ENCODE measurements around the gene ZCCHC17.
"Not testable (repeated sequence)": the region's sequence is repeated elsewhere in the genome, so short reads cannot be mapped to it uniquely, and the experiment has no call there.

Gene ZCCHC17, protein sequence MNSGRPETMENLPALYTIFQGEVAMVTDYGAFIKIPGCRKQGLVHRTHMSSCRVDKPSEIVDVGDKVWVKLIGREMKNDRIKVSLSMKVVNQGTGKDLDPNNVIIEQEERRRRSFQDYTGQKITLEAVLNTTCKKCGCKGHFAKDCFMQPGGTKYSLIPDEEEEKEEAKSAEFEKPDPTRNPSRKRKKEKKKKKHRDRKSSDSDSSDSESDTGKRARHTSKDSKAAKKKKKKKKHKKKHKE

DNA sequence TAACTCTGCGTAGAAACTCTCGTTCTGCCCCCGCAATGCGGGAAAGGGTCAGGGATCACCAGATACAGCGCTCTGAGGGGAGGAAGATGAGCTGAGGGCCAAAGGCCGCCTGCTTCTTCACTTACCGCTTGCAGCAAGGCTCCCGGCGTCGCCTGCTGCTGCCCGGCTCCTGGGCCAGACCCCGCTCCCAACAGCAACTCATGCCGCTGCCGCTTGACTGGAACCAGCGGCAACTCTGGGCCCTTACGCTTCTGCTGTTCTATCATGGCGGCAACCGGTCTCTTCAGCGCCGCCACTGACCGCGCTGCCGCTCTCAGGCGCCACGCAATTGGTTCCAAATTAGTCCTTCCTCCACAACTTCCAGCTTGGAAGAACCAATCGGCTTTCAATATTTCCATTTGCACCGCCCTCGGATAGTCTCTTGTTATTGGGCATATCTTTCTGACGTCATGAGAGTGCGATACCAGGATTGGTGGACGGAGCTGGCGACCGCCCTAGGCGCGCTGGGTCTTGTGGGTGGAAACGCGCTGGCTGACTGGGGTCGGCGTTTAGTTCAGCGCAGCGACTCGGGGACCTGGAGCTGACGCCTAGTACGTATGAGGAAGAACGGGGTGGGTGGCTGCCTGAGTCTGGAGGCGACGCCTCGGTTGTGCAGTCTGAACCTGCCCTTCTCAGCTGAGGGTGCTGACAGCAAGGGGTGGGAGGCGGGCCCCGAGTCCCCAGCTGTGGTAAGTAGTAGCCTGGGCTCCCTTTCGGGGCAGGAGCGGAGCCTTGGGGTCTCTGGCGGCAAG, at the start of gene ZCCHC17, which contains the start of gene SNRNP40:
Gene ZCCHC17 (plus strand): TSS at position 547 of the 791 bp plus-strand sequence. CDS start 13,067 bp downstream, outside the sequence.
Gene SNRNP40 (minus strand): TSS at position 303 of the 791 bp plus-strand sequence. CDS start 37 bp downstream, at position 266.
- in situ Hi-C loops (cut with MboI; ENCODE audit: low sequenced_read_pairs): no loop called here

DNA sequence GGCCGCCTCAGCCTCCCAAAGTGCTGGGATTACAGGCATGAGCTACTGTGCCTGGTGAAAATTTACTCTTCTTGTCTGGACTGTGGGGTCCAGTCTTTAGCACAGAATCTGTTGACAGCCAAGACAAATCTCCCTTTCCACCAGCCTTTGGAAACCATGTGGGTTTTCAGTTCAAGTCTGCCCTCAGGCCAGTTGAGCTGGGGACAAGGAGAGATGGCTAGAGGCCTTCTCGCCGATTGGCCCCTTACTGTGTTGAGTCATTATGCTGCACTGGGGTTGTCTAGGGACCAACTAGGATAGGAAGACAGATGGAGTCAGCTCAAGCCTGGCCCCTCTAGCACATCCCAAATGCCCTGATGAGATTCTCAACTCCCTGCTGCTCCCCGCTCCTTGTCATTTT, 48.6 kb upstream of the ZCCHC17 start:
- in situ Hi-C loops (cut with MboI; ENCODE audit: low sequenced_read_pairs): no loop called here

DNA sequence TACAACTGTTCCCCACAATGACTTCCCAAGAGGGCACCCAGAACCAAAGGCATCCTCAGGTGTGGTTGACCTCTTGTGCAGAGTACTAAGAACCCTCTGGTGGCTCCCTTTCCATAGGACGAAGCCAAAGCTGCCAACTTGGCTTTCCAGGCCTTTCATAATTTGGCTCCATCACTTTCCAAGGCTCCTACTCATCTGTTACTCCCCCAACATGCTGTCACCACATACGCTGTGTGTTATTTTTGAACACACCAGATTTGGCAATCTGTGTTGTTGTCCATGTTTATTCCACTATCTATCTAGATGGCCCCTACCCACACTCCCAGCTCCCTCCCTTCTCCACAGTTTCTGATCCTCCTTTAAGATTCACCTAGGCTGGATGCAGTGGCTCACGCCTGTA, 47.0 kb upstream of the ZCCHC17 start:
- in situ Hi-C loops (cut with MboI; ENCODE audit: low sequenced_read_pairs): no loop called here

DNA sequence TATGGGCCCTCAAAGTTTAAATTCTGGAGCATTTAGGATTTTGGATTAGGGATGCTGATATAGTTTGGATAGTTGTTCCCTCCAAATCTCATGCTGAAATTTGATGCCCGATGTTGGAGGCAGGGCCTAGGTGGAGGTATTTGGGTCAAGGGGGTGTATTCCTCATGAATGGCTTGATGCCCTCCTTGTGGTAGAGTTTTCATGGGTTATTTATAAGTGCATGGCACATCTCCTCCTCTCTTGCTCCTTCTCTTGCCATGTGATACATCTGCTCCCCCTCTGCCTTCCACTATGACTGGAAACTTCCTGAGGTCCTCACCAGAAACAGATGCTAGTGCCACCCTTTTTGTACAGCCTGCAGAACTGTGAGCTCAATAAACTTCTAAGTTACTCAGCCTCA, 39.6 kb upstream of the ZCCHC17 start:
- in situ Hi-C loops (cut with MboI; ENCODE audit: low sequenced_read_pairs): no loop called here

DNA sequence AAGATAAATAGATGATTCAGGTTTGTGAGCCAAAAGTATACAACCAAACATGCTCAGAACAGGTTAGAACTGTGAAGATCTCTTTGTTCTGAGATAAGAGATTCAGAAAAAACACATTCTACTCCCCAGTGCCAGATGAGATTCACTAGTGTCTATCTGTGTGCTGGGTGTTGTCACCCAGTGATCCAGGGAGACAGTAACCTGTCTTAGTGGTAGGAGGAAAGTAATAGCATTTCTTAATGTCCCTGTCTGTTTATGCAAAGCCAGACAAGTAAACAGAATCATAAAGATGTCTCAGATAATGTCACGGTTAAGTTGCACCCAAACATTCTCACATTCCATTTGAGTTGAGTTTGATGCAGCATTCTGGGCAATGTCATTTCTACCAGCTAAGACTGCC, 38.3 kb upstream of the ZCCHC17 start:
- in situ Hi-C loops (cut with MboI; ENCODE audit: low sequenced_read_pairs): no loop called here

DNA sequence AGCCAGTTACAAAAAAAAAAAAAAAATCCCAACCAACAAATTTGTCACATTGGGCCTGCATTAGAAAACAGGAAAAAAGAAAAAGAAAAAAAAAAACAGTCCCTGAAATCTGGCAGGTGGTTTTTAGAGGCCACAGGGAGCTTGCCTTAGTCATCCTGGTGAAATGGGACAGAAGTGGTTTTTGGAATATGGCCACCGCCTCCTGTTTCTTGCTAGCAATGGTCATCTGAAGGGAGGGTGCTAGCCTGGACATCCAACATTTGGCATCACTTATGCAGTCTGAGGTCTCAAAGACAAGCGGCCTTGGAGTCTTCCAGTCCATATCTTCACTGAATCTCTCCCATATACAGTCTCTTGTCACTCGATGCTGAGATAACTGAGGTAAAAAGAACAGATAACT, 37.1 kb upstream of the ZCCHC17 start:
- in situ Hi-C loops (cut with MboI; ENCODE audit: low sequenced_read_pairs): no loop called here

DNA sequence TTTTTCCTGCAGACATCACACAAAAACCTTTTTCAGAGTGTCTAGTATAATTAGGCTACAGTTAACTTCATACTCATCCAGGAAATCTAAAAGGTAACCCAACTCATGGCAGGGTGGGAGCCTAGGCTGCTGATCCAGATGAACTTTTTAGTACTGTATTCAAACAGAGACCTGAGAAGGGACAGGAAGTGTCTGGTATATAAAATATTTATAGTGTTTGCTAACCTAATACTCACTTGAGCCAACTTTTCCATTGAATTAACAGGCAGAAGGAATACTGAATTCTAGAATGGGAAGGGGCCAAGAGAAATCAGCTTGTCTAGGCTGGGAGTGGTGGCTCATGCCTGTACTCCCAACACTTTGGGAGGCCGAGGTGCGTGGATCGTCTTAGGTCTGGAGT, 34.9 kb upstream of the ZCCHC17 start:
- in situ Hi-C loops (cut with MboI; ENCODE audit: low sequenced_read_pairs): no loop called here

DNA sequence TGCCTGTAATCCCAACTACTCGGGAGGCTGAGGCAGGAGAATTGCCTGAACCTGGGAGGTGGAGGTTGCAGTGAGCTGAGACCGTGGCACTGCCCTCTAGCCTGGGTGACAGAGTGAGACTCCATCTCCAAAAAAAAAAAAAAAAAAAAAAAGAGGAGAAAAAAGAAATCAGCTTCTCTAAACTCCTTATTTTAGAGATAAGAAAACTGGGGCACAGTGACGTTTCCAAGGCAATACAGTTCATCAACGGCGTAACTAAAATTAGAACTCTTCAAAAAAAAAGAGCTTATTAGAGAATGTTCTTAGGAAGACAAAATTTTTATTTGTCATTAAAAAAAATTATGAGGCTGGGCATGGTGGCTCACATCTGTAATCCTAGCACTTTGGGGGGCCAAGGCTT, 34.4 kb upstream of the ZCCHC17 start:
- in situ Hi-C loops (cut with MboI; ENCODE audit: low sequenced_read_pairs): not testable (repeated sequence)

DNA sequence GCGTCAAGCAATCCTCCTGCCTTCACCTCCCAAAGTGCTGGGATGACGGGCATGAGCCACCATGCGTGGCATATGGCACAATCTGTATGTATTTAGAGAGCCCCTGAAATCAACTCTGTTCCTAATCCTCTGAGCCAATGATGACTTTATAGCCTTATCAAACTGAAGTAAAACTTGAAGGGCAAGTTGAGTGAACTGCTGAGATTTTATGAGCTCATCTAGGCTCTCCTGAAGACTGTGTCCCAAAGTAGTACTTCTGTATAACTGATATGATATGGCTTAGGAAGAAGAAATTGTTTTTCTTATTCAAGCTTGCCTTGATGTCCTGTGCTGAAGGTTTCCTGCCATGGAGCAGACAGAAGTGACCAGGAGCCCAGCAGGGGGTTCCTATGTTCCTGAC, 33.4 kb upstream of the ZCCHC17 start:
- in situ Hi-C loops (cut with MboI; ENCODE audit: low sequenced_read_pairs): no loop called here

DNA sequence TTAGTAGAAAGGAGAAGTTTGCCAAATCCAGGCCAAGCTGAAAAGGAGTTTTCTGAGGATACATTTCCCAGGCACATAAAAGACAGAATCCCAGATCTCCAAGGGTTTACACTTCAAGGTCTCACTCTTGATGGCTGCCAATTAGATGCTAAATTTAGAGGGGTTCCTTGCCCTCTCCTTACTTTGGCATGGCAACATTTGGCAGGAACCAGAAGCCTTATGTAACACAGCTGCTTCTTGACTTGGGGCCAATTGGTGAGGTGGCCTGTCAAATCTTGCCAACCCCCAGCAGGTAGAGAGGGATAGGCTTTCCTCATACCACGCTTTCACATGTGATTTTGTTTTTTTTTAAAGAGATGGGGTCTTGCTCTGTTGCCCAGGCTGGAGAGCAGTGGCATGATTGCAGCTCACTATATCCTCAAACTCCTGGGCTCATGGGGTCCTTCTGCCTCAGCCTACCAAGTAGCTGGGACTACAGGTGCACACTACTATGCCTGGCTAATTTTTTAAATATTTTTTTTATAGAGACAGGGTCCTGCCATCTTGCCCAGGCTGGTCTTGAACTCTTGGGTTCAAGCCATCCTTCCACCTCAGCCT, 31.9 kb upstream of the ZCCHC17 start:
- in situ Hi-C loops (cut with MboI; ENCODE audit: low sequenced_read_pairs): no loop called here

DNA sequence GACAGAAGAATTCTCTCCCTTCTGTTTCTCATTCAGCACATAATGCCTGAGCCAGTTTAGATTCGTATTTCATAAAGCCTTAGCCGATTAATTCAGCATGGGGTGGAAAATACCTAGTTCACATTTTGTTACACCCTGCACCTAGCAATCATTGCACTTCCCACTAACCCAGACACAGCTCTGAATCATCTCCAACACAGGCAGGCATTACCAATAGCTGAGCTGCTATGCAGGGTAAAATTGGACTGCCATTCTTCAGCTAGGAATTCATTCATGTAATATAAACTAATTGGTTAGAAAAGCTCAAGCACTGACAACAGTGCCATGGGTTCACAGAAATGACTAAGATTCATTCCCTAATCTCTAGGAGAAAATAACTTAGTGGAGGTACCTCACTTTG, 30.3 kb upstream of the ZCCHC17 start:
- in situ Hi-C loops (cut with MboI; ENCODE audit: low sequenced_read_pairs): no loop called here

DNA sequence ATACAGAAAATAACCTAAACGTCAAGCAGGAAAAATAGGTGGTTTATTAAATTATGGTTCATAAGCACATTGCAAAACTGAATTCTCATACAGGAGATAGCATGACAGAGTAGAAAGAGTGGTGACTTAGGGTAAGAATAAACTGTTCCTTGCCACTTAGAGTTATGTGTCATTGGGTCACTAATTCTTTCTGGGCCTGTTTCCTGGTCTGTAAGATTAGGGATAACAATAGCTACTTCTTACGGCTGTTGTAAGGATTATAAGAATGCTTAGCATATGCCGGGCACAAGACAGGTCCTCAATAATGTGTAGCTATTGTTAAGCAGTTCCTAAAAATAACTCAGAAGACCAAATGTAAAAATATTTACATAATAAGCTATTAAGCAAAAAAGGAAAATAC, 24.5 kb upstream of the ZCCHC17 start:
- in situ Hi-C loops (cut with MboI; ENCODE audit: low sequenced_read_pairs): no loop called here

DNA sequence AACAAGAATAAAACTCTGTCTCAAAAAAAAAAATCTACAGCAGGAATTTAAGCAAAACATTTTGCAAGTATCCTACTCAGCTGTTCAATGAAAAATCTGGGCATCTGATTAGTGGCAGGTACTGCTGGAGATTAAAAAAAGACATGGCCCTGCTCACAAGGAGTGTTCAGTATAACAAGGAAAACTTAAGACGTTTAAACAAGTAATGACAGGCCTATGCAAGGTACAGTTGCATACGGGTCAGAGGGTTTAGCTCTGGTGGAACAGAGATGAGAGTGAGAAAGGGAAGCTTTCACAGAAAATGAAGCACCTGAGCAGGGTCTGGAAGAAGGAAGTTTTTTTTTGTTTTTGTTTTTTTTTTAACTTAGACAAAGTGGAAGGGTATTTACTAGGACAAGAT, 23.2 kb upstream of the ZCCHC17 start:
- in situ Hi-C loops (cut with MboI; ENCODE audit: low sequenced_read_pairs): no loop called here

DNA sequence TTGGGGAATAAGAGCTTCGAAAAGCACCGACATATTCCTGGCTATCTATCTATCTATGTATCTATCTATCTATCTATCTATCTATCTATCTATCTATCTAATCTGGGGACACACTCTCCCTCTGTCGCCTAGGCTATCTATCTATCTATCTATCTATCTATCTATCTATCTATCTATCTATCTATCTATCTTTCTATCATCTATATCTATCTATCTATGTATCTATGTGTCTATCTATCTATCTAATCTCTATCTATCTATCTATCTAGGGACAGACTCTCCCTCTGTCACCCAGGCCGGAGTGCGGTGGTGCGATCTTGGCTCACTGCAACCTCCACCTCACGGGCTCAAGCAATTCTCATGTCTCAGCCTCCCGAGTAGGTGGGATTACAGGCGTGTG, 14.4 kb upstream of the ZCCHC17 start:
- in situ Hi-C loops (cut with MboI; ENCODE audit: low sequenced_read_pairs): not testable (repeated sequence)

DNA sequence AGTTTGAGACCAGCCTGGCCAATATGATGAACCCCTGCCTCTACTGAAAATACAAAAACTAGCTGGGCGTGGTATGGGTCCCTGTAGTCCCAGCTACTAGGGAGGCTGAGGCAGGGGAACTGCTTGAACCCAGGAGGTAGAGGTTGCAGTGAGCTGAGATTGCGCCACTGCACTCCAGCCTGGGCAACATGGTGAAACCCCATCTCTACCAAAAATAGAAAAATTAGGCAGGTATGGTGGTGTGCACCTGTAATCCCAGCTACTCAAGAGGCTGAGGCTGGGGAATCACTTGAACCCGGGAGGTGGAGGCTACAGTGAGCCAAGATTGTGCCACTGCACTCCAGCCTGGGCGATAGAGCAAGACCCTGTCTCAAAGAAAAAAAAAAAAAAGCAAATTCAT, 9.0 kb upstream of the ZCCHC17 start:
- in situ Hi-C loops (cut with MboI; ENCODE audit: low sequenced_read_pairs): not testable (repeated sequence)

DNA sequence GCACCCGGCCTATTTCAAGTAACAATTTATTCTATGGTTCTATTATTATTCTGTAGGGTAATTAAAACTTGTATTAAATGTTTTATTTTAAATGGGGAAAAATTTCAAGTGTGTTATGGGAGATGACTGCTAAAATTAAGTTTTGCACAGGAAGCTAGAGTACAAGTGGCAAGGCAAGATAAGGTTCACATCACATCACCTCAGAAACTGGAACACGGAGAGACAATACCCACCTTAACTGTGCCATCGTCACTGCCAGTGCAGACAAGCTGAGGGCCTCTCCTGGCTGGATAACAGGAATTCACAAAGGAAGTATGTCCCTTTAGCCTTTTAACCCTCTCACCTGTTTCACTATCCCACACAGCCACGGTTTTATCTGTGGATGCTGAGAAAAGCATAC, 7.8 kb upstream of the ZCCHC17 start:
- in situ Hi-C loops (cut with MboI; ENCODE audit: low sequenced_read_pairs): no loop called here

DNA sequence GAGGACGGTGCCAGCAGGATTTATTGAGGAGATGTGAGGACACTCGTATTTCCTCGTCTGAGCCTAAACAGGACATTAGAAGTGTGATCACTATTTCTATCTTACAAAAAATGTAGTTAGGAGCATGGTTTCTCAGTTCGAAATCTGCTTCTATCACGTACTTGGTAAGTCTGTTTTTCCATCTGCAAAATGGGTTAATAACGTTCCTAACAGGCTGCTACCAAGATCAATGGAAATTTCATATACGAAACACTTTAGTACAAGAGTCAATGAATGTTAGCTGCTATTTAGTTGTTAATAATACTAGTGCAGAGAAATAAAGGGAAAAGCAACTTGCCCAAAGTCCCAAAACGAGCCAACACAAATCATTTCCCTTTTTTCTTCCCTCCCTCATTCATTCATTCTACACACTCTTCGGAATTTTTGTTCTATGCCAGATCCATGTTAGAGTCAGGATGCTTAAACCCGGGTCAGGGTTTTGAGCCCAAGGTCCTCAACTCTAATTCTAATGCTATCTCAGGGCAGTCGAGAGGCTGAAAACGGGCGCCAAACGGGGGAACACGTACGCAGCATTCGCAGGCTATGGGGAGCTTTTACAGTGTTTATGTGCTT, 852 bp upstream of the ZCCHC17 start:
- in situ Hi-C loops (cut with MboI; ENCODE audit: low sequenced_read_pairs): no loop called here

DNA sequence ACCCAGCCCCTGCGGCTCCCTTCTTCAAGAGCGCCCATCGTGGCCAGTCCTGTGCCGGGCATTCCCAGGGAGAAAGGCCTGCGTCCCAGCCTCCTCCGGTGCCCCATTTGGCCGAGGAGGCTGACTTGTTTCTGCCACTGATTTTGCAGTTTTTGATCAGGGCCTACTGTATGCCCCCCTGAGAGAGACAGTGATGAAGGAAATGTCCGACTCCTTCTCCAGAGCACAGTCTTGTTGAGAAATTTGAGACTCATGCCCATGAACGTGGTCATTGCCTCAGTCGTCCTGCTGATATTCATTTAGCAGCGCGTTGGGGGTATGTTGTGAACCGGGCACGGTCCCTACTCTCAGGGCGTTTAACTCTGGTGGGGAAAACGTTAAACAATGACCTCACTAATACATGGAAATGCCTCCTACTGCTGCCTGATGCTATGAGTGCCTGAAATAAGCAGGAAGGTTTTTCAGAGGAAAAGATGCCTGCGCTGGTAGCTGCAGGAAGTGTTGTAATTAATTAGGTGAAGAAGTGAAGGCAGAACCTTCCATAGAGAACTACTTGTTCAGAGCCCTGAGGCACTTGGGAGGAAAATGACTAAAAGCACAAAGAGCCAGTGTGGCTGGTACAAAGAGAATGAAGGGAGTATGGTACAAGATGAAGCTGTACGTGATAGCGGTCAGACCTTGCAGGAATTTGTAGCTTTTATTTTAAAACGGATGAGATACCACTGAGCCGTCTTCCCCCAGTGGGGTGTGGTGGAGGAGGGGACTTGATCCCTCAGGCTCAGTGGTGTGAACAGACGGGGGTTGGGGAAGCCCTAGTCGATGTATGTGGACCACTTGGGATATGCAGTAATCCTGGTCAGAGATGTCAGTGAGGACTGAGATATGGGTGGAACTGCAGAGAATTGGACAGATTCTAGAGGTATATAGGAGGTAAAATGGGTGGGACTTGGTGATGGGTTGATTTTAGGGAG, 730 bp downstream of the ZCCHC17 start:
- in situ Hi-C loops (cut with MboI; ENCODE audit: low sequenced_read_pairs): no loop called here

DNA sequence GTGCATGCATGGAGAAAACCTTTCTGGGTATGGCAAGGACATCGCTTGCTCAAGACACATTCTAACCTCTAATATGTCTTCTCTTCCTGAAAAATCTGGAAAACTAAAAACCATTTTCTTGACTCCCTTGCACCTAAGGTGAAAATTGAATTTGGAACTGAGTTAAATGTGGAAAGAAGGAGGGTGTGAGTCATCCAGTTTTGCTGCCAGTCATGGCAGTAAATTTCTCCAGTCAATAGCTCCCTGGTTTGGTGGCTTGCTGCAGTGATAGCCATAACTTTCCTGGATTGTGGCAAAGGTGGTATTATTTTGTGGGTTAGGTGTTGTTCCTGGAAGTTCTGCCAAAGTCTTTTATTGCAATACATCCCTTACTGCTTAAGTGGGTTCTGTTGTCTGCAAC, 2.5 kb downstream of the ZCCHC17 start:
- in situ Hi-C loops (cut with MboI; ENCODE audit: low sequenced_read_pairs): no loop called here

DNA sequence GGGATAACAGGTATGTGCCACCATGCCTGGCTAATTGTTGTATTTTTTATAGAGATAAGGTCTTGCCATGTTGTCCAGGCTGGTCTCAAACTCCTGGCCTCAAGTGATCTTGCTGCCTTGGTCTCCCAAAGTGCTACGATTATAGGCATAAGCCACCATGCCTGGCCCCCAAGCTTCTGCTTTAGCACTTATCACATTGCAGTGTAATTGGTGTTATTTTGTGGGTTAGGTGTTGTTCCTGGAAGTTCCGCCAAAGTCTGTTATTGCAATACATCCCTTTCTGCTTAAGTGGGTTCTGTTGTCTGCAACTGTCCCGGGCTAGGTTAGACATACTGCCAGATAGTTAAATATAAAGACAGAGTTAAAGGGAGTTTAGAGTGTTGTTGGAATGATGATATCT, 3.4 kb downstream of the ZCCHC17 start:
- in situ Hi-C loops (cut with MboI; ENCODE audit: low sequenced_read_pairs): no loop called here
